ENCODE data around the gene TAX1BP3. TPM values are rescaled to one million over a fixed set of nuclear protein-coding genes. Genes with fewer than 3 reads are reported as not detected.

Gene TAX1BP3
- total RNA-seq, 1 donor from 2014 or later = 96.6 TPM

GRCh38 chr17:3627769-3628167 lies 40.6 kb downstream of the TAX1BP3 start:
- DNase-seq (ENCODE audit: low spot score) = no peak

- no peak for DNase-seq (ENCODE audit: low spot score)
These were observed 41.3 kb downstream of the TAX1BP3 start for GRCh38 chr17:3626831-3627768.

GRCh38 chr17:3622977-3623594 lies 45.3 kb downstream of the TAX1BP3 start:
- DNase-seq (ENCODE audit: low spot score) = no peak

- DNase-seq (ENCODE audit: low spot score) = no peak
These were observed 47.1 kb downstream of the TAX1BP3 start for GRCh38 chr17:3621146-3621720.

GRCh38 chr17:3615160-3615870 lies 53.1 kb downstream of the TAX1BP3 start:
- no peak for DNase-seq (ENCODE audit: low spot score)

- no peak for DNase-seq (ENCODE audit: low spot score)
These were observed 55.3 kb downstream of the TAX1BP3 start for GRCh38 chr17:3613124-3613523.

Other genes starting within 250 kb of the TAX1BP3 start
- gene OR1E2, start 234.7 kb downstream of the TAX1BP3 start, total RNA-seq = not detected
- not detected for gene SPATA22, start 196.8 kb downstream of the TAX1BP3 start, total RNA-seq
- gene ASPA, start 192.6 kb downstream of the TAX1BP3 start, total RNA-seq = 10.1 TPM
- gene TRPV3, start 110.8 kb downstream of the TAX1BP3 start, total RNA-seq = 1.2 TPM
- 6.7 TPM for gene TRPV1, start 59.2 kb downstream of the TAX1BP3 start, total RNA-seq
- gene SHPK, start 32.3 kb downstream of the TAX1BP3 start, total RNA-seq = 17.7 TPM
- gene CTNS, start 31.8 kb downstream of the TAX1BP3 start, total RNA-seq = 21.6 TPM
- gene EMC6, start 234 bp upstream of the TAX1BP3 start, total RNA-seq = 34.7 TPM
- 0.29 TPM for gene P2RX5, start 27.6 kb upstream of the TAX1BP3 start, total RNA-seq
- gene HASPIN, start 55.3 kb upstream of the TAX1BP3 start, total RNA-seq = 0.16 TPM
- gene ITGAE, start 132.6 kb upstream of the TAX1BP3 start, total RNA-seq = 19.8 TPM
- 27.5 TPM for gene NCBP3, start 177.7 kb upstream of the TAX1BP3 start, total RNA-seq
- 4.9 TPM for gene CAMKK1, start 224.5 kb upstream of the TAX1BP3 start, total RNA-seq
- 2.3 TPM for gene P2RX1, start 247.9 kb upstream of the TAX1BP3 start, total RNA-seq